Endothelial cell of umbilical vein (primary cell): ENCODE measurements around the gene FOXN1. TPM values are rescaled to one million over a fixed set of nuclear protein-coding genes. Genes with fewer than 3 reads are reported as not detected.

Source experiments
- BruUV-seq: library from RNA; stranded (reverse); fragments of 400-500 nt; replicated peaks from 2 replicates; lab custom pipeline; 2021; lab: Mats Ljungman, UMichigan
- CTCF ChIA-PET: fragments of 300-600, 350-600 bp; sonication (Branson Sonifier 250); formaldehyde crosslinking; loops from one replicate; lab custom pipeline; 2021; ENCODE audit warnings: antibody characterized with exemption, inconsistent platforms; lab: Charles Lee
- POLR2A ChIA-PET: fragments of 300-600, 350-600 bp; sonication (Branson Sonifier 250); formaldehyde crosslinking; loops from one replicate; lab custom pipeline; 2021; ENCODE audit warnings: antibody characterized with exemption, inconsistent platforms; lab: Charles Lee
- DNase-seq: peaks from one replicate; pipeline ENCODE4 v3.0.0-alpha.2; 2011; ENCODE audit warnings: low read depth, low spot score
- FAIRE-seq: peaks from 2 replicates; lab custom pipeline; 2011; peaks lifted over from hg19 to GRCh38; lab: Jason Lieb, UNC
- H2AFZ ChIP-seq: 2 replicates; pipeline ENCODE4 v1.6.0; 2012; ENCODE audit warnings: low read depth, low read length, control low read depth, inconsistent platforms
- H3K27ac ChIP-seq: 2 replicates; pipeline ENCODE4 v1.5.1; 2011; ENCODE audit warnings: low read depth, mild to moderate bottlenecking, control low read depth, low read length, moderate library complexity; ENCODE audit not compliant: insufficient read depth
- H3K27me3 ChIP-seq, 2 experiments: 2 replicates each; pipeline versions ENCODE4 v1.6.0 to v1.6.1; 2011; ENCODE audit warnings: low read length in 2 of 2, mixed read lengths in 1 of 2; ENCODE audit not compliant: control insufficient read depth in 2 of 2, insufficient read depth in 2 of 2
- H3K36me3 ChIP-seq, 2 experiments: 2 replicates in 1 of 2; 3 replicates in 1 of 2; pipeline ENCODE4 v1.5.1; 2011; ENCODE audit warnings: low read length in 2 of 2, mild to moderate bottlenecking in 1 of 2, moderate library complexity in 1 of 2; ENCODE audit not compliant: control insufficient read depth in 2 of 2, insufficient read depth in 2 of 2; ENCODE audit errors: extremely low read depth in 1 of 2
- H3K4me1 ChIP-seq: 3 replicates; pipeline ENCODE4 v1.5.1; 2011; ENCODE audit warnings: mild to moderate bottlenecking, low read length; ENCODE audit not compliant: control insufficient read depth, insufficient read depth; ENCODE audit errors: extremely low read depth
- H3K4me2 ChIP-seq: 2 replicates; pipeline ENCODE4 v1.6.1; 2011; ENCODE audit warnings: low read length, control low read depth, mixed read lengths; ENCODE audit not compliant: insufficient read depth
- H3K4me3 ChIP-seq, 3 experiments: fragments of 200-600 bp in 1 of 3; sonication (generic), shearing (Covaris generic) in 1 of 3; replicated peaks in 1 of 3; 2 replicates each; pipeline ENCODE4 v1.5.1; 2011 to 2016; ENCODE audit warnings: control low read depth in 3 of 3, low read length in 3 of 3, mild to moderate bottlenecking in 2 of 3, inconsistent platforms in 1 of 3, low read depth in 1 of 3, moderate library complexity in 1 of 3; ENCODE audit not compliant: insufficient read depth in 1 of 3
- H3K79me2 ChIP-seq: 2 replicates; pipeline ENCODE4 v1.6.0; 2012; ENCODE audit warnings: low read length, inconsistent platforms; ENCODE audit not compliant: control insufficient read depth, insufficient read depth
- H3K9ac ChIP-seq: replicated peaks from 2 replicates; pipeline ENCODE3; 2011; ENCODE audit warnings: low read length, control low read depth; ENCODE audit not compliant: insufficient read depth; ENCODE audit errors: extremely low read depth
- H3K9me1 ChIP-seq: replicated peaks from 3 replicates; pipeline ENCODE4 v1.6.0; 2011; ENCODE audit warnings: mild to moderate bottlenecking, low read length; ENCODE audit not compliant: control insufficient read depth, insufficient read depth; ENCODE audit errors: extremely low read depth
- H3K9me3 ChIP-seq: replicated peaks from 2 replicates; pipeline ENCODE4 v1.5.1; 2012; ENCODE audit warnings: low read length, inconsistent platforms; ENCODE audit not compliant: control insufficient read depth, insufficient read depth
- H4K20me1 ChIP-seq: replicated peaks from 2 replicates; pipeline ENCODE3; 2011; ENCODE audit warnings: mild to moderate bottlenecking, low read length; ENCODE audit not compliant: control insufficient read depth, insufficient read depth; ENCODE audit errors: extremely low read depth
- CTCF ChIP-seq, 2 donors: IDR thresholded peaks; 1 replicate in 1 of 2; 2 replicates in 1 of 2; pipeline ENCODE4 v1.5.1; 2011; ENCODE audit warnings: low read length in 2 of 2, mild to moderate bottlenecking in 2 of 2, moderate library complexity in 2 of 2, control low read depth in 1 of 2, inconsistent platforms in 1 of 2, low read depth in 1 of 2; ENCODE audit not compliant: insufficient read depth in 1 of 2; ENCODE audit errors: extremely low read depth in 1 of 2
- EZH2 ChIP-seq: IDR thresholded peaks from 2 replicates; pipeline ENCODE4 v1.6.1; 2012; ENCODE audit warnings: borderline replicate concordance, low read depth, mild to moderate bottlenecking, moderate library complexity, low read length, inconsistent platforms; ENCODE audit not compliant: severe bottlenecking
- FOS ChIP-seq: IDR thresholded peaks from 2 replicates; pipeline ENCODE4 v1.6.1; 2011; ENCODE audit warnings: mild to moderate bottlenecking, low read length, moderate library complexity, borderline replicate concordance; ENCODE audit not compliant: insufficient read depth
- GATA2 ChIP-seq: IDR thresholded peaks from 2 replicates; pipeline ENCODE4 v1.7.0; 2011; ENCODE audit warnings: low read depth, mild to moderate bottlenecking, moderate library complexity, mixed read lengths, low read length; ENCODE audit not compliant: insufficient read length, insufficient read depth
- JUN ChIP-seq: IDR thresholded peaks from 2 replicates; pipeline ENCODE4 v1.6.1; 2011; ENCODE audit warnings: borderline replicate concordance, low read depth; ENCODE audit not compliant: insufficient read length, insufficient read depth
- MAX ChIP-seq: IDR thresholded peaks from 2 replicates; pipeline ENCODE4 v1.6.1; 2011; ENCODE audit not compliant: insufficient read depth, insufficient read length
- MYC ChIP-seq: IDR thresholded peaks from one replicate; pipeline ENCODE4 v1.6.1; 2011; ENCODE audit warnings: mild to moderate bottlenecking, low read depth, low read length
- POLR2A ChIP-seq: IDR thresholded peaks from 2 replicates; pipeline ENCODE4 v1.6.1; 2012; ENCODE audit warnings: low read depth, mild to moderate bottlenecking, control low read depth, low read length
- POLR2AphosphoS5 ChIP-seq: IDR thresholded peaks from 2 replicates; pipeline ENCODE4 v1.6.1; 2012; ENCODE audit warnings: low read depth, mild to moderate bottlenecking, control low read depth, low read length, moderate library complexity; ENCODE audit not compliant: insufficient read depth
- dilution Hi-C: fragments of 300-500 bp; cut with MboI; formaldehyde crosslinking; loops from one replicate; pipeline ENCODE4 v1.15.0; 2019; ENCODE audit warnings: low sequenced_read_pairs; ENCODE audit not compliant: extremely low pct_ligation_motif_present
- intact Hi-C: fragments of 100-400 bp; cut with micrococcal nuclease; formaldehyde crosslinking; loops from one replicate; pipeline ENCODE4 v1.10.0; 2022
- polyA plus RNA-seq, 4 experiments: library from polyadenylated mRNA; depleted of rRNA in 3 of 4; stranded (reverse) in 3 of 4; unstranded in 1 of 4; fragments of >200 nt; gene quantifications; 2 replicates each; pipeline versions ENCODE4 v1.2.1 to v1.2.3, GENCODE V29; 2011 to 2012; ENCODE audit warnings: missing spikeins in 1 of 4
- total RNA-seq: library from RNA; stranded (reverse); gene quantifications from 2 replicates; pipeline ENCODE4 v1.2.3, GENCODE V29; 2021

The FOXN1 gene
- total and polyA plus RNA-seq, 2 donors (not counting 3 experiments of a cell fraction or from before 2014, with no cell fraction given): not detected

- H3K36me3 ChIP-seq: no peaks in the 10 kb centered on the region
- dilution Hi-C loops (no loop called here), intact Hi-C loops (no loop called here)
- FAIRE-seq (no peak), DNase-seq (no peak)
- ChIA-PET POLR2A (no interaction called here), CTCF (no interaction called here)
- no peak overlapping the region for H3K4me3 ChIP-seq
- BruUV-seq: no TSS peak
- H3K27me3 ChIP-seq: no peaks in the 10 kb centered on the region
- H3K27ac ChIP-seq: no peak overlapping the region
- H3K9ac ChIP-seq: no peak overlapping the region
- H2AFZ ChIP-seq: no peak overlapping the region
- no peaks in the 10 kb centered on the region for H3K9me3 ChIP-seq
- no peaks in the 10 kb centered on the region for H4K20me1 ChIP-seq
- TF ChIP-seq MAX (no peak), JUN (no peak), CTCF (IDR thresholded peaks at IDR 0.05; ENCODE audit: extremely low read depth in 1 of 2, insufficient read depth in 1 of 2, low read depth in 1 of 2, low read length in 2 of 2) (no peak), POLR2AphosphoS5 (no peak), EZH2 (no peak), GATA2 (no peak), FOS (no peak), MYC (no peak), POLR2A (no peak)
- peaks cover 14% of the 10 kb centered on the region for H3K79me2 ChIP-seq
- peaks cover 12% of the 10 kb centered on the region for H3K4me1 ChIP-seq
- H3K4me2 ChIP-seq: no peak overlapping the region
- H3K9me1 ChIP-seq: no peaks in the 10 kb centered on the region
These were observed 66.9 kb downstream of the FOXN1 start for GRCh38 chr17:28573040-28573380.
